NCI-H2196 treated with DMSO at 0.1 percent for 48 hours (cell line): ENCODE measurements around the gene HOXD1.

Source experiments
- DNase-seq: peaks from one replicate; lab custom pipeline; 2025; ENCODE audit not compliant: unreplicated experiment; lab: John Stamatoyannopoulos, UW

Gene HOXD1

GRCh38 chr2:176178757-176179295, 9.6 kb upstream of the HOXD1 start:
- DNase-seq = no peak

DNA sequence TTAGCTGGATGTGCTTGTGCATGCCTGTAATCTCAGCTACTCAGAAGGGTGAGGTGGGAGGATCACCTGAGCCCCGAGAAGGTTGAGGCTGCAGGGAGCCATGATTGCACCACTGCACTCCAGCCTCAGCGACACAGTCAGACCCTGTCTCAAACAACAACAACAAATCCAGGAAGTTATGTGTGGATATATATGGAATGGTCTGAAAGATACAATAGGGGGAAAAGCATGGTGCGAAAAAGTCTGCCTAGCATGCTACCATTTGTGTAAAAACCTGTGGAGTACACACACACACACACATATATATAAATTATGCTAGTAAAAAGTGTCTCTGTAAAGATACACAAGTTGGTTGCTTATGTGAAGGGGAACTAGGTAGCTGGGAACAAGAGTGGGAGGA, 6.9 kb upstream of the HOXD1 start:
- DNase-seq = no peak

GRCh38 chr2:176182671-176183070, 5.8 kb upstream of the HOXD1 start:
- no peak for DNase-seq

DNA sequence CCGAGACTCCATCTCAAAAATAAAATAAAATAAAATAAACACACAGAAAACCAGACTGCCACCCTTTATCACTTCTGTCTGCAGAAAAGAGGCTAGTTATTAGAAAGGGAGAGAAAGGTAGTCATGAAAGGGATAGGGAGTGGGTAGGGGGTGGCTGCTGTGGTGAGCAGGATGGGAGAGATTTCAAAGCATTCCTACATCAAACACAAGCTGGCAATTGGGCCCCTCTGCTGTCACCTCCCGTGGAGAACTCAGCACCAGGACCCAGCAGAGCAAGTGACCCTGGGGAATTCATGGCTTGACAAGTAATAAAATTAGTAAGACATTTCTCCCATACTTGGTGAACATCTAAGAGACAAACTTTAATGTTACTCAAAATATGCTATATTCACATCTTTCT, 3.7 kb upstream of the HOXD1 start:
- DNase-seq = no peak

- no peak for DNase-seq
Observed at GRCh38 chr2:176186024-176186423, 2.4 kb upstream of the HOXD1 start.

DNA sequence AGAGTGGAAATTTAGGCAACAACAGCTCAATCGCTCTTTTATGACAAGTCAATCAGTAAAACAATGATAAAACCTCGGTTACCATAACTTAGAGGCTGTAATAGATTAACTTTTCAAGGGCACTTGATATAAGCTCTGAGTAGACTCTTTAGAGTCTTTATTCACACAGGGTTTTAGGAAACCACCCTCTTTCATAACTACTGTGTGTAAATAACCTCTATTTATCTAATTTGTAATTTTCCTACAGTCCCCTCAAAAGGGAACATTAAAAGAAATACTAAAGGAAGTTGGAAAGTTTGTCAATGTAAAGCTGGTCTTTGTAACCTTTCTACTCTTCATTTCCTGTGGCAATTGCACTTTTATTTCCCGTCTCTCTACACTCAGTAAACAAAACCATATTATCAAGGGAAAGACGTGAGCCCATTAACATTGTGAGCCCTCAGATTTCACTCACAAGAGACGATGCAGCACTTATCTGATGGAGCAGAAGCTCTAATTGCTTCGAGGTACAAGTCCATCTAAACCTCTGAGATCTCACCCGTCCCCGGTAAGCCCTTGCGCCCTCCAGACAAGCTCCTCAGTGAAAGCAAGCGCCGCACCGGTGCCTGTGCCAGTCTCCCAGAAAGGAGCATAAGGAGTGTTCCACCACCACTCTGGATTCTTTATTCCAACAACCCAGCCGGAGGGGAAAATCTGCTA, 1.1 kb upstream of the HOXD1 start:
- DNase-seq = no peak

- DNase-seq = no peak
Observed at GRCh38 chr2:176188774-176189680, 559 bp downstream of the HOXD1 start.

DNA sequence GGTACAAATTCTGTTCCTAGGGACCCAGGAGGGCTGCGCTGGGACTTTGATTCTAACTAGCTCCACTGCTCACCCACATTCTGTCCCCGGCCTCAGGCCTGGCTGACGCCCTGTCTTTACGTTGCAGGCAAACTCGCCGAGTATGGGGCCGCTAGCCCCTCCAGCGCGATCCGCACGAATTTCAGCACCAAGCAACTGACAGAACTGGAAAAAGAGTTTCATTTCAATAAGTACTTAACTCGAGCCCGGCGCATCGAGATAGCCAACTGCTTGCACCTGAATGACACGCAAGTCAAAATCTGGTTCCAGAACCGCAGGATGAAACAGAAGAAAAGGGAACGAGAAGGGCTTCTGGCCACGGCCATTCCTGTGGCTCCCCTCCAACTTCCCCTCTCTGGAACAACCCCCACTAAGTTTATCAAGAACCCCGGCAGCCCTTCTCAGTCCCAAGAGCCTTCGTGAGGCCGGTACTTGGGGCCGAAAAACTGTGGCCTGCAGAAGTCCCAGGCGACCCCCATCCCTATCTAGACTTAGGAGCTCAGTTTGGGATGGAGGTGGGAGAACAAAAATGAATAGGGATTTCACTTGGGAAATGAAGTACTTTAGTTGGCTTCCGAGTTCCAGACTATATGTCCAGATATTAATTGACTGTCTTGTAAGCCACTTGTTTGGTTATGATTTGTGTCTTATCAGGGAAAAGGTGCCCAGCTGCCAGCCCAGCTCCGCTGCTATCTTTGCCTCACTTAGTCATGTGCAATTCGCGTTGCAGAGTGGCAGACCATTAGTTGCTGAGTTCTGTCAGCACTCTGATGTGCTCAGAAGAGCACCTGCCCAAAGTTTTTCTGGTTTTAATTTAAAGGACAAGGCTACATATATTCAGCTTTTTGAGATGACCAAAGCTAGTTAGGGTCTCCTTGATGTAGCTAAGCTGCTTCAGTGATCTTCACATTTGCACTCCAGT, 1.5 kb downstream of the HOXD1 start:
- no peak for DNase-seq

GRCh38 chr2:176192351-176192750, 3.9 kb downstream of the HOXD1 start:
- no peak for DNase-seq

GRCh38 chr2:176193048-176193447, 4.6 kb downstream of the HOXD1 start:
- DNase-seq = no peak

DNA sequence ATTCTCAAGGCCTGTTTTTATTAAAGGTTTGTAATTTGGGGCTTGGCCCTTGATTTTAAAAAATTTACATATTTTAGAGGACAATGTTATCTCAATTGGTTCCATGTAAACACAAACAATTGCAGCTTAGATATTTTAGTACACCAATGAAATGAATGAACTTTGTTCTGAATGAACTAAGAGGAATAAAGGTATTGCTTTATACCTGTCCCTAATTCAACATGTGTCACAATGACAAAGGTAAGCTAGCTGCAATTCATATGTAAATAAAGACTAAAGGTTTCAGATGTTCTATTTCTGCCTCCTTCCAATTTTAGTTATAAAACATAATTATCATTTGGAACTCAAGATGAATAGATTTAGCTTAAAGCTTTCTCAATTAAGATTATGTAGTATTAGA, 11.4 kb downstream of the HOXD1 start:
- no peak for DNase-seq

DNA sequence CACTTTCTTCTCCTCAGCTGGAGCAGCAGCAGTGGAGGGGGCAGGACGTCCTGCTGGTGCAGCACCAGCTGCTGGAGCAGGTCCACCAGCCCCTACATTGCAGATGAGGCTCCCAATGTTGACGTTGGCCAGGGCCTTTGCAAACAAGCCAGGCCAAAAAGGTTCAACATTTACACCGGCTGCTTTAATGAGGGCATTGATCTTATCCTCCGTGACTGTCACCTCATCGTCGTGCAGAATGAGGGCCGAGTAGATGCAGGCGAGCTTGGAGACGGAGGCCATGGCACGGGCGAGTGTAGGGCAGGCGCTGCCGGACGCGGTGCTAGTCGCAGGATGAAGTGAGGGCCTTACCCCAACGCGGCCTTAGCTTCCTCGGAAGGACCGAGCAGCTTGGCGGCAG, 12.5 kb downstream of the HOXD1 start:
- DNase-seq = no peak

- no peak for DNase-seq
Observed at GRCh38 chr2:176202491-176202890, 14.0 kb downstream of the HOXD1 start.

- no peak for DNase-seq
Observed at GRCh38 chr2:176205126-176205525, 16.7 kb downstream of the HOXD1 start.

- no peak for DNase-seq
Observed at GRCh38 chr2:176206136-176206535, 17.7 kb downstream of the HOXD1 start.

DNA sequence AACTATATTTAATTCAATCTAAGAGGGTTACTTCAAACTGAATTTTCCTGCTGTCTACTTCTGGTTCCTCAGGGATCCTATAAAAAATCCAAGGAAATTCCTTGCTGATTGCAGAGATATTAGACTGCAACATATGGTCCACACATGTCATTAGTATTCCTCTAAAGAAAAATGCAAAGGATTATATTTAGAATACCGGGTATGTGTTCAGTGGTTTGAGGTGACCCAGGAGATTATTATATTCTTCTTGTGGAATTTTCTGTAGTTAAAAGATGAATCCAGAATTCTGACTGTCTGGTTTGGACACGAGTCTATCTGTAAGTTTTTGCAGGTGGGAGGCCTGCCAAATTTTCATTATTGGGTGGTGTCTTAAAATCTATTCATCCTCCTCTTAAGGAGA, 18.2 kb downstream of the HOXD1 start:
- DNase-seq = no peak

DNA sequence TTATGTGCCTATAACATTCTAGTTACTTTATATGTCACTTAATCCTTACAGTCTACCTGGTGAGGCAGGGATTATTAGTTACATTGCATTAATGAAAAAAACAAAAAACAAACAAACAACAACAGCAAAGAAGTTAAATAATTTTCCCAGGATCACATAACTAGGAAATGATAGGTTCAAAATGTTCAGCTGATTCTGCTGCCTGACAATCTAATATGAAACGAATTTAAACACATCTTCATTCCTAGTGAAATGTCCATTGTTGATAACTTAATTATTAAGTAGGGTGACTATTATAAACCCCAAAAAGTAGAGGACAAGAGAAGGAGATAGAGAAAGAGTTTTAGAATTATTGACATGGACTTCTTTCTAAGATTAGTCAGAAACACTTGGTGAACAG, 22.6 kb downstream of the HOXD1 start:
- no peak for DNase-seq

DNA sequence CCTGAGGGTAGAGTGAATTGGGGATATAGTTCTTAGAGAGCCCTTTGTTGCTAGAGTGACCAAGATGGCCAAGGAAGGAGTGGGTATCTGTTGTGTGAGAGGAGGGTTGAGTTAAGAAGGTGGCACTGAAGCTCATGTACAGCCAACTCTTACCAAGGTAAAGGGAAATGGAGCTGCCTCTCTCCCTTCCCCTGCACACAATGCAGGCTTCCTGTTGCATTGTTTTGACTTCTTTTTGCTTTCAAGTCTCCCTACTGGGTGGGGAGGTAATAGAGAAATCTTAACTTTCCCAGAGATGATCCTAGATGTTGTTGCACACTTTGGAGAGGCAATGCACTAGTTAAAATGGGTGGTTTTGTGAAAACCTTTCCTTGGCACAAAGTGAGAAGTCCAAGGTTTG, 23.8 kb downstream of the HOXD1 start:
- DNase-seq = no peak

DNA sequence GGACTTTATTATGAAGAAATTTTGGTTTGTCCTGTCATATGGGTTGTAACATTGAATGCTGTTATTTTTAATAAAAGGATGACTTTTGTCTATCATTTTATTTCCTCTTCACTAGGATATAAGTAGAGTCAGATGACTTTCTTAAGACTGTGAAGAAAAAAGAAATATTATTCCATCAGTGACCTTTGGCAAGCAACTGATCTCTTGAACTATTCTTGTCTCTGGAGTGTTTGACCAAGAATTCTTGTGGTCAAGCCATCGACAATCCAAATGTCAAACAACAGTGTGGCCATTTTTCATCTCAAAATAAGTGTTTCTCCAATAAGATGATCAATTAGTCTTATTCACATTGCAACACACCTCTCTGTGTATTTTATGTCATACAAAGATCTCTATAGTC, 24.9 kb downstream of the HOXD1 start:
- DNase-seq = no peak

DNA sequence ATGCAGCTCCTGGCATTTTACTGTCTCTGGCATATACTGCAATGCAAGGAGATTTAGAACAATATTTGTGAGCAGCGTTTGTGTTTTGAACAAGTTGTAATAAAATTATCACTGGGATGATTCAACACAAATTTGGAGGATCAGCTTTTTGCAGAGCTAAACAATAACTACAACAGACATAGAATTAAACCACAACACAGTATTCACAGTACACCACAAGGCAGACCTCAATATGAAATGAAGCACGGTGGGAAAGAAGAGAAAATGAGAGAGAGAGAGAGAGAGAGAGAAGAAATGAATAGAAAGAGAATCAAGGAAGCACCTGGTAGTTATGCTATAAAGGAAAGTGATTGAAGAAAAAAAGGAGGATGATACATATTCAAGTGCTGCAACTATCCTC, 39.4 kb downstream of the HOXD1 start:
- no peak for DNase-seq

DNA sequence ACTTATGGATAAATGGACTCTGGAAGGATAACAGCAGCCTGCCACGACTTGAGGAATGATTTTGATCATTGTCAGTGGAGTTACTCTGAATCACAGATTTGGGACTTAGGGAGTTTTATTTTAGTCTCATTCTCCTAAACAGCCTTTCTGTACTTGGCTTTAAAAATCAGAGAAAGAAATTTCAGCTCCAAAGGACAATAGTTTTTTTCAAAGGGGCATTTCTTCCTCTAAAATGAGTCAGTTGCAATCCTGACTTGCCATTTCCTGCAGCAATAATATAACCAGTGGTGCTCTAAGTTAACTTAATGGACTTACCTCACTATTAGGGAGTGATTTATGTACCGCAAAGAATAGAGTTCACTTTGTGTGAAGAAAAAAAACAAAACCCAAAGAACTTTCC, 45.7 kb downstream of the HOXD1 start:
- DNase-seq = no peak
